Psoas muscle (tissue), 8 donors: ENCODE measurements around the gene ZNF80. TPM values are rescaled to one million over a fixed set of nuclear protein-coding genes. Genes with fewer than 3 reads are reported as not detected.

Experiments used
- ATAC-seq, 4 donors: fragments of 200-7000 bp; cut with Tn5 transposase; one replicate each; pipeline ENCODE4 v1.9.1; 2020; ENCODE audit warnings: moderate library complexity in 3 of 4, mild to moderate bottlenecking in 2 of 4
- DNase-seq, 2 donors: peaks; one replicate each; pipeline ENCODE4 v3.0.0-alpha.2; 2020
- H3K27ac ChIP-seq: fragments of 200-600 bp; one replicate; pipeline ENCODE4 v1.8.0; 2022
- H3K27me3 ChIP-seq, 3 donors: fragments of 200-600 bp in 1 of 3; one replicate each; pipeline versions ENCODE4 v1.6.1 to v1.8.0; 2013 to 2022; ENCODE audit warnings: low read length in 2 of 3, mild to moderate bottlenecking in 2 of 3, moderate library complexity in 1 of 3; ENCODE audit not compliant: insufficient read depth in 3 of 3
- H3K36me3 ChIP-seq, 2 donors: fragments of 200-600 bp in 1 of 2; one replicate each; pipeline versions ENCODE4 v1.6.1 to v1.8.0; 2013 to 2022; ENCODE audit warnings: low read depth in 1 of 2, mild to moderate bottlenecking in 1 of 2, moderate library complexity in 1 of 2; ENCODE audit not compliant: insufficient read depth in 1 of 2
- H3K4me1 ChIP-seq: fragments of 200-600 bp; one replicate; pipeline ENCODE4 v1.8.0; 2022
- H3K4me3 ChIP-seq: fragments of 200-600 bp; one replicate; pipeline ENCODE4 v1.8.0; 2022; ENCODE audit warnings: mild to moderate bottlenecking
- H3K9me3 ChIP-seq: fragments of 200-600 bp; one replicate; pipeline ENCODE4 v1.8.0; 2022
- CTCF ChIP-seq: fragments of 200-600 bp; IDR thresholded peaks from one replicate; pipeline ENCODE4 v1.8.0; 2022; ENCODE audit warnings: antibody characterized with exemption
- WGBS, 3 donors: extraction: QIAGEN DNeasy Blood & Tissue Kit; methylation state at CpG; one replicate each; pipeline versions ENCODE4 v1.1.6 to v1.1.7; 2013; 5-methylcytosine and 5-hydroxymethylcytosine counted together
- intact Hi-C, 2 donors: fragments of 100-400 bp; cut with DNase I; formaldehyde crosslinking; loops; one replicate each; pipeline versions ENCODE4 v1.11.0 to v1.14.2; 2022
- polyA plus RNA-seq, 3 donors: library from polyadenylated mRNA; stranded (reverse); fragments of 200-250 nt; gene quantifications; one replicate each; pipeline ENCODE4 v1.2.3, GENCODE V29; 2013
- total RNA-seq, 4 donors: library from RNA; stranded (reverse); fragmentation: NEBNext Ultra II Directional in 2 of 4; extraction: Animal tissue kit (Norgen Biotek cat#: 25700) in 2 of 4; gene quantifications; one replicate each; pipeline versions ENCODE4 v1.2.1 to v1.2.4, GENCODE V29; 2021 to 2023
- donor health status: healthy with polysubstance abuse.
- donor health status: DM: no; HTN: no; CAD: no; lungs with moderate emphysema.
- donor health status: Bipolar disorder and iron deficiency.
- donor health status: healthy.
- donor health status: DM: yes; HTN: yes; CAD: no.
- donor health status: DM: no; HTN: no; CAD: no.
- donor health status: DM: no; HTN: no; CAD: no.
- donor health status: DM: yes; HTN: yes; CAD: no.

The ZNF80 gene
- total and polyA plus RNA-seq, 7 donors, result not detected

- Histone ChIP-seq H3K4me1 (no peaks in the 10 kb centered on the region), H3K27ac (no peak overlapping the region), H3K27me3 (no peaks in the 10 kb centered on the region), H3K9me3 (no peaks in the 10 kb centered on the region), H3K36me3 (no peaks in the 10 kb centered on the region), H3K4me3 (no peak overlapping the region)
- no peak for TF ChIP-seq CTCF
- intact Hi-C loops, result no loop called here
- WGBS, 3 donors, result 80 to 83% (median 83%) methylated on average over 3 of the region's 3 CpGs
- ATAC-seq, result no peak
- no peak for DNase-seq
Measured at GRCh38 chr3:114218006-114218405, 19.4 kb downstream of the ZNF80 start.

- ATAC-seq (no peak), DNase-seq (no peak)
- no peak for TF ChIP-seq CTCF
- intact Hi-C loops, result no loop called here
- Histone ChIP-seq H3K9me3 (no peaks in the 10 kb centered on the region), H3K27ac (no peak overlapping the region), H3K36me3 (no peaks in the 10 kb centered on the region), H3K4me3 (no peak overlapping the region), H3K27me3 (no peaks in the 10 kb centered on the region), H3K4me1 (no peaks in the 10 kb centered on the region)
Measured at GRCh38 chr3:114217266-114217665, 20.1 kb downstream of the ZNF80 start.

GRCh38 chr3:114216186-114216970, 21.0 kb downstream of the ZNF80 start:
- no peak for ATAC-seq
- intact Hi-C loops, result no loop called here
- Histone ChIP-seq H3K4me1 (no peaks in the 10 kb centered on the region), H3K27me3 (no peaks in the 10 kb centered on the region), H3K9me3 (no peaks in the 10 kb centered on the region), H3K27ac (no peak overlapping the region), H3K36me3 (no peaks in the 10 kb centered on the region), H3K4me3 (no peak overlapping the region)
- no peak for TF ChIP-seq CTCF
- no peak for DNase-seq
- WGBS, 3 donors, result 83 to 89% (median 86%) methylated on average over 5 of the region's 5 CpGs

GRCh38 chr3:114214542-114215341, 22.6 kb downstream of the ZNF80 start:
- WGBS, 3 donors, result 62 to 79% (median 74%) methylated on average over 6 of the region's 6 CpGs
- Histone ChIP-seq H3K27me3 (no peaks in the 10 kb centered on the region), H3K4me3 (no peak overlapping the region), H3K9me3 (no peaks in the 10 kb centered on the region), H3K36me3 (no peaks in the 10 kb centered on the region), H3K27ac (no peak overlapping the region), H3K4me1 (no peaks in the 10 kb centered on the region)
- TF ChIP-seq CTCF, result no peak
- intact Hi-C loops, result no loop called here
- no peak for ATAC-seq
- no peak for DNase-seq
